ENCODE measurements around the gene GRPEL2.

GRPEL2 gene

GRCh38 chr5:149352169-149352568 lies 6.9 kb downstream of the GRPEL2 start:
- TF ChIP-seq FOXP2 (optimal IDR thresholded peaks at IDR 0.05; ENCODE audit: borderline replicate concordance, extremely low read depth, extremely low read length, insufficient read depth) (no peak), REST (IDR thresholded peaks at IDR 0.05; ENCODE audit: insufficient read depth in 1 of 2, low read depth in 2 of 2, low read length in 2 of 2) (no peak)

- TF ChIP-seq SIN3A (IDR thresholded peaks at IDR 0.05; ENCODE audit: borderline replicate concordance, insufficient read depth, low read length) (no peak), POLR2AphosphoS5 (IDR thresholded peaks at IDR 0.05; ENCODE audit: low read depth, low read length) (no peak), FOXP2 (optimal IDR thresholded peaks at IDR 0.05; ENCODE audit: borderline replicate concordance, extremely low read depth, extremely low read length, insufficient read depth) (no peak), REST (IDR thresholded peaks at IDR 0.05; ENCODE audit: insufficient read depth in 1 of 2, low read depth in 2 of 2, low read length in 2 of 2) (no peak), TAF1 (IDR thresholded peaks at IDR 0.05; ENCODE audit: borderline replicate concordance, insufficient read depth, low read length) (no peak)
Observed at GRCh38 chr5:149353911-149354310, 8.6 kb downstream of the GRPEL2 start.

GRCh38 chr5:149355688-149356087 lies 10.4 kb downstream of the GRPEL2 start:
- TF ChIP-seq TAF1 (IDR thresholded peaks at IDR 0.05; ENCODE audit: borderline replicate concordance, insufficient read depth, low read length) (no peak), REST (IDR thresholded peaks at IDR 0.05; ENCODE audit: insufficient read depth in 1 of 2, low read depth in 2 of 2, low read length in 2 of 2) (no peak), FOXP2 (optimal IDR thresholded peaks at IDR 0.05; ENCODE audit: borderline replicate concordance, extremely low read depth, extremely low read length, insufficient read depth) (no peak), POLR2AphosphoS5 (IDR thresholded peaks at IDR 0.05; ENCODE audit: low read depth, low read length) (no peak), SIN3A (IDR thresholded peaks at IDR 0.05; ENCODE audit: borderline replicate concordance, insufficient read depth, low read length) (no peak)

- TF ChIP-seq SIN3A (IDR thresholded peaks at IDR 0.05; ENCODE audit: borderline replicate concordance, insufficient read depth, low read length) (no peak), POLR2AphosphoS5 (IDR thresholded peaks at IDR 0.05; ENCODE audit: low read depth, low read length) (no peak), FOXP2 (optimal IDR thresholded peaks at IDR 0.05; ENCODE audit: borderline replicate concordance, extremely low read depth, extremely low read length, insufficient read depth) (no peak), REST (IDR thresholded peaks at IDR 0.05; ENCODE audit: insufficient read depth in 1 of 2, low read depth in 2 of 2, low read length in 2 of 2) (no peak), TAF1 (IDR thresholded peaks at IDR 0.05; ENCODE audit: borderline replicate concordance, insufficient read depth, low read length) (no peak)
Observed at GRCh38 chr5:149356391-149356790, 11.1 kb downstream of the GRPEL2 start.
